GM19324 (cell line): ENCODE measurements around the gene FAM78A.
A peak's percentile ranks its signal among the peaks of the same experiment; 100 is the strongest.

Experiments
- ATAC-seq: cut with Tn5 transposase; IDR thresholded peaks from one replicate; pipeline ENCODE4 v1.9.1; 2021; ENCODE audit warnings: mild to moderate bottlenecking, moderate library complexity; ENCODE audit not compliant: unreplicated experiment, low FRiP score

Gene FAM78A

GRCh38 chr9:131240047-131240921, 36.0 kb downstream of the FAM78A start:
- no peak for ATAC-seq

- no peak for ATAC-seq
These were observed 36.9 kb downstream of the FAM78A start for GRCh38 chr9:131239161-131239975.

GRCh38 chr9:131238402-131239021, 37.8 kb downstream of the FAM78A start:
- peak; percentile 12 for ATAC-seq

GRCh38 chr9:131237931-131238401, 38.3 kb downstream of the FAM78A start:
- ATAC-seq = peak; percentile 74

- ATAC-seq = no peak
These were observed 39.0 kb downstream of the FAM78A start for GRCh38 chr9:131237291-131237690.

- ATAC-seq = no peak
These were observed 39.5 kb downstream of the FAM78A start for GRCh38 chr9:131236761-131237160.

GRCh38 chr9:131236161-131236560, 40.1 kb downstream of the FAM78A start:
- no peak for ATAC-seq

GRCh38 chr9:131235480-131235851, 40.8 kb downstream of the FAM78A start:
- ATAC-seq = no peak

GRCh38 chr9:131234799-131235479, 41.4 kb downstream of the FAM78A start:
- no peak for ATAC-seq

- ATAC-seq = no peak
These were observed 42.3 kb downstream of the FAM78A start for GRCh38 chr9:131233995-131234394.

- no peak for ATAC-seq
These were observed 42.8 kb downstream of the FAM78A start for GRCh38 chr9:131233556-131233955.

- no peak for ATAC-seq
These were observed 47.3 kb downstream of the FAM78A start for GRCh38 chr9:131228988-131229387.

GRCh38 chr9:131227959-131228460, 48.3 kb downstream of the FAM78A start:
- ATAC-seq = no peak

- ATAC-seq = no peak
These were observed 49.0 kb downstream of the FAM78A start for GRCh38 chr9:131227112-131227958.

GRCh38 chr9:131226226-131226625, 50.1 kb downstream of the FAM78A start:
- no peak for ATAC-seq

- ATAC-seq = no peak
These were observed 53.9 kb downstream of the FAM78A start for GRCh38 chr9:131222460-131222859.

- ATAC-seq = no peak
These were observed 55.8 kb downstream of the FAM78A start for GRCh38 chr9:131220485-131220884.

GRCh38 chr9:131218370-131218769, 57.9 kb downstream of the FAM78A start:
- no peak for ATAC-seq

- no peak for ATAC-seq
These were observed 58.8 kb downstream of the FAM78A start for GRCh38 chr9:131217331-131218031.
